Heart left ventricle (tissue), 16 donors: ENCODE results near the gene CDCA5. TPM values are rescaled to one million over a fixed set of nuclear protein-coding genes. Genes with fewer than 3 reads are reported as not detected.

Experiments used
- ATAC-seq, 4 donors: fragments of 200-7000 bp; cut with Tn5 transposase; one replicate each; pipeline ENCODE4 v1.9.1; 2020 to 2022; ENCODE audit warnings: moderate library complexity in 4 of 4, mild to moderate bottlenecking in 3 of 4, moderate number of reproducible peaks in 1 of 4
- DNase-seq, 5 donors: peaks; one replicate each; pipeline ENCODE4 v3.0.0-alpha.2; 2020
- H3K27ac ChIP-seq, 12 donors: fragments of 200-600 bp; sonication (generic) in 4 of 12; one replicate each; pipeline versions ENCODE4 v1.5.0 to v1.8.0; 2016 to 2022; ENCODE audit warnings: mild to moderate bottlenecking in 2 of 12
- H3K27me3 ChIP-seq, 9 donors: fragments of 200-600 bp; sonication (generic) in 2 of 9; one replicate each; pipeline versions ENCODE4 v1.5.1 to v1.8.0; 2016 to 2022; ENCODE audit warnings: mild to moderate bottlenecking in 3 of 9
- H3K36me3 ChIP-seq, 9 donors: fragments of 200-600 bp; sonication (generic) in 2 of 9; one replicate each; pipeline versions ENCODE4 v1.5.0 to v1.8.0; 2018 to 2022; ENCODE audit warnings: mild to moderate bottlenecking in 2 of 9
- H3K4me1 ChIP-seq, 12 donors: fragments of 200-600 bp; sonication (generic) in 4 of 12; one replicate each; pipeline versions ENCODE4 v1.5.0 to v1.8.0; 2016 to 2022; ENCODE audit warnings: mild to moderate bottlenecking in 3 of 12
- H3K4me3 ChIP-seq, 12 donors: fragments of 200-600 bp; sonication (generic) in 4 of 12; one replicate each; pipeline versions ENCODE4 v1.5.0 to v1.8.0; 2017 to 2022; ENCODE audit warnings: mild to moderate bottlenecking in 9 of 12, moderate library complexity in 4 of 12
- H3K9me3 ChIP-seq, 12 donors: fragments of 200-600 bp; sonication (generic) in 4 of 12; one replicate each; pipeline versions ENCODE4 v1.5.0 to v1.8.0; 2016 to 2022; ENCODE audit warnings: mild to moderate bottlenecking in 1 of 12
- CTCF ChIP-seq, 12 donors: fragments of 200-600 bp; sonication (generic) in 4 of 12; IDR thresholded peaks; one replicate each; pipeline versions ENCODE4 v1.5.0 to v1.8.0; 2018 to 2022; ENCODE audit warnings: antibody characterized with exemption in 12 of 12, mild to moderate bottlenecking in 5 of 12
- POLR2A ChIP-seq, 2 donors: fragments of 450-650 bp; IDR thresholded peaks; one replicate each; pipeline ENCODE4 v1.6.1; 2017; ENCODE audit warnings: antibody characterized with exemption in 2 of 2, mild to moderate bottlenecking in 2 of 2, moderate library complexity in 2 of 2
- WGBS, 4 donors: extraction: QIAGEN DNeasy Blood & Tissue Kit in 2 of 4; methylation state at CpG; one replicate each; pipeline versions ENCODE4 v1.1.5 to v1.1.7; 2013 to 2018; 5-methylcytosine and 5-hydroxymethylcytosine counted together
- intact Hi-C, 10 donors: fragments of 100-400 bp; cut with DNase I; formaldehyde crosslinking; loops; one replicate each; pipeline versions ENCODE4 v1.11.1 to v1.14.2; 2022
- polyA plus RNA-seq, 2 donors: library from polyadenylated mRNA; stranded (reverse); fragments of 200-250 nt; gene quantifications; one replicate each; pipeline ENCODE4 v1.2.3, GENCODE V29; 2013
- total RNA-seq, 9 donors: library from RNA; depleted of rRNA in 2 of 9; stranded (reverse); fragments of >200 nt in 2 of 9; fragmentation: NEBNext Ultra II Directional in 3 of 9; extraction: Animal tissue kit (Norgen Biotek cat#: 25700) in 3 of 9; gene quantifications; one replicate each; pipeline versions ENCODE4 v1.1.0 to v1.2.4, GENCODE V29; 2016 to 2023
- donor health status: ischemic (EF 13 %, LVEDD 7.1; RV severe dilation, severe dysfunction).
- donor health status: healthy with polysubstance abuse.
- donor health status: DM: no; HTN: yes; CAD: no.
- donor health status: DM: no; HTN: no; CAD: no.
- donor health status: ischemic (EF 25% LVEDD 6.9; RV normal size, moderate dysfunction).
- donor health status: ischemic (EF 25% LVEDD 5.7; RV mildly dilated, moderate dysfunction).
- donor health status: healthy.
- donor health status: DM: yes; HTN: yes; CAD: no.
- donor health status: ischemic (EF 35%, LVEDD 5.7; RV mildly dilated, moderate dysfunction).
- donor health status: nonischemic (EF 11% LVEDD 7.7; RV severe dilation, severe dysfunction).
- donor health status: DM: yes; HTN: yes; CAD: no.
- donor health status: PGD.
- donor health status: ischemic (EF 29% LVEDD 5.4; RV normal size, mild dysfunction).
- donor health status: nonischemic (EF 23%, LVEDD 6.1; RV moderate dilation, normal function).

Gene CDCA5
- total and polyA plus RNA-seq, 11 donors, result 0.38 to 11.6 (median 0.81) TPM

GRCh38 chr11:65078786-65079342 lies 5.0 kb downstream of the CDCA5 start:
- ATAC-seq (no peak), DNase-seq (no peak)
- H3K27ac ChIP-seq, result peak overlapping the region in 1 of 12 donors; percentile 22
- intact Hi-C loops, result no loop called here
- no peaks in the 10 kb centered on the region for H3K9me3 ChIP-seq
- no peaks in the 10 kb centered on the region for H3K36me3 ChIP-seq
- H3K4me1 ChIP-seq, result peaks cover 0 to 12% (median 5%) of the 10 kb centered on the region in 12 donors
- no peak for TF ChIP-seq CTCF (IDR thresholded peaks at IDR 0.05)
- no peak for TF ChIP-seq POLR2A (IDR thresholded peaks at IDR 0.05)
- no peaks in the 10 kb centered on the region for H3K27me3 ChIP-seq
- 88 to 96% (median 91%) methylated on average over 9 of the region's 9 CpGs for WGBS, 4 donors
- no peak overlapping the region for H3K4me3 ChIP-seq

- Histone ChIP-seq H3K27me3 (no peaks in the 10 kb centered on the region), H3K4me3 (no peak overlapping the region), H3K4me1 (peaks cover 0 to 6% (median under 1%) of the 10 kb centered on the region in 12 donors), H3K9me3 (no peaks in the 10 kb centered on the region), H3K27ac (peak overlapping the region in 1 of 12 donors; percentile 22), H3K36me3 (no peaks in the 10 kb centered on the region)
- intact Hi-C loops, result no loop called here
- ATAC-seq, result peak in 3 of 4 donors; percentile 58 to 65 (median 65)
- 64 to 78% (median 68%) methylated on average over 2 to 3 of the region's 3 CpGs for WGBS, 4 donors
- no peak for DNase-seq
- TF ChIP-seq CTCF (IDR thresholded peaks at IDR 0.05) (peak; percentile 26 to 63 (median 42)), POLR2A (IDR thresholded peaks at IDR 0.05) (no peak)
Measured at GRCh38 chr11:65078151-65078550, 5.7 kb downstream of the CDCA5 start.

GRCh38 chr11:65077451-65077850 lies 6.4 kb downstream of the CDCA5 start:
- H3K27me3 ChIP-seq, result no peaks in the 10 kb centered on the region
- TF ChIP-seq CTCF (IDR thresholded peaks at IDR 0.05) (no peak), POLR2A (IDR thresholded peaks at IDR 0.05) (no peak)
- peak overlapping the region in 1 of 12 donors; percentile 22 for H3K27ac ChIP-seq
- H3K4me3 ChIP-seq, result no peak overlapping the region
- intact Hi-C loops, result no loop called here
- 71 to 87% (median 78%) methylated on average over 4 of the region's 4 CpGs for WGBS, 4 donors
- H3K36me3 ChIP-seq, result no peaks in the 10 kb centered on the region
- DNase-seq, result no peak
- no peaks in the 10 kb centered on the region for H3K4me1 ChIP-seq
- no peaks in the 10 kb centered on the region for H3K9me3 ChIP-seq
- ATAC-seq, result no peak

DNA sequence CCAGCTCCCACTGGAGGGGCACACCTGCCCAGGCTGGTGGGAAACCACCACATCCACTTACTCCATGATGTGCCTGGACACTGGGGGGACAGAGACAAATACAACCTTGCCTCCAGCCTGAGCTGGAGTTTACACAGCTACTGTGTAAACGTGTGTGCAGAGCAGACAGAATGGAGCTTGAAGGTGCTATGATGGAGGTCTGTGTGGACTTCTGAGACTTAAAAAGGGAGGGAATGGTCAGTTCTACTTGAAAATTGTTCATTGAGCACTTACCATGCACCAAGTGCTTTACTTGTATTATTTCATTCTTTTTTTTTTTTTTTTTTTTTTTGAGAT lies 11.2 kb downstream of the CDCA5 start:
- intact Hi-C loops, result no loop called here
- TF ChIP-seq POLR2A (IDR thresholded peaks at IDR 0.05), result no peak
- H3K4me1 ChIP-seq, result no peaks in the 10 kb centered on the region
- H3K9me3 ChIP-seq, result no peaks in the 10 kb centered on the region
- ATAC-seq (no peak), DNase-seq (no peak)
- H3K27me3 ChIP-seq, result no peaks in the 10 kb centered on the region
- no peaks in the 10 kb centered on the region for H3K36me3 ChIP-seq
- H3K4me3 ChIP-seq, result no peak overlapping the region
- WGBS, 4 donors, result 65 to 80% (median 67%) methylated on average over 1 of the region's 1 CpG
- no peak overlapping the region for H3K27ac ChIP-seq
